HT-29 (cell line): ENCODE data around the gene POFUT1. TPM values are rescaled to one million over a fixed set of nuclear protein-coding genes. Genes with fewer than 3 reads are reported as not detected.

ENCODE experiments used
- DNase-seq: peaks from one replicate; pipeline ENCODE4 v3.0.0-alpha.2; 2015; ENCODE audit warnings: low spot score
- total RNA-seq: library from RNA; depleted of rRNA; stranded (reverse); fragments of >200 nt; shearing (Covaris generic); gene quantifications from 2 replicates; pipeline ENCODE4 v1.2.3, GENCODE V29; 2014; rRNA removed

Gene POFUT1
- total RNA-seq, 1 experiment from 2014 or later = 56.1 TPM

DNA sequence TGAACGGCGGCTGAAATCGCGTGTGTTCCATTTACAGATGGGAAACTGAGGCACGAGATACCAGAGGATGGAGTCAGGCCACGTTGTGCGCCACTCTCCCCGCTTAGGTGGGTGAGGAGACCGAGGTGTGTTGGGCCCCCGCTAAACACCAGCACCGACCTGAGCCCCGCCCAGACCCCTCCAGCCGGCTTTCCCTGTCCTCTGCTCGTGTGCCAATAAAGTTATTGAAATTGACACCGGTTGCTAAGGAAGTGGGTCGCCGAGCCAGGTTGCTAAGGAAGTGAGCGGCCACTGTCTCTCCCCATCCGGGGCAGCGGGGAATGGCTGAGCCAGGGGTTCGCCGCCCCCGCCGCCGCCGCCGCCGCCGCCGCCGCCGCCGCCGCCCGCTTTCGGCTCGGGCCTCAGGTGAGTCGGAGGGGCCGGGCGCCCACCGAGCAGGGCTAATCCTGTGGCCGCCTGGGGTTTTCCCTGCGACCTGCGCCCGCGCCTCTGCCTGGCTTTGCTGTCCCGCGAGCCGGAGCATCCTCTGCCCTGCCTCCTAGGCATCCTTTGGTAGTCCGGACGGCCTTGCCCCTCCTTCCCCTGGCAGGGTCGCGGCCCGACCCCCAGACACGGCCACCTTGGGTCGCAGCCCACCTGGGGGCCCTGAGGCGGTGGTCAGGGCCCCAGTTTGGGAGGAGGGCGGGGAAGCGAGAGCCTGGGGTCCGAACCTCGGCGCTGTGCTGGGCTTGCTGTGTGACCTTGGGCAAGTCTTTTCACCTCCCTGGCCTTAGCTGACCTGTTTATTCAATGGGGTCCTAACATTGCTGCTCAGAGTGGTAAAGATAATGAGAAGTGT is 69.9 kb downstream of the POFUT1 start, which contains the start of gene KIF3B:
Gene KIF3B, plus strand, starts transcription at position 291 of the 838 bp plus-strand sequence. CDS start 32,127 bp downstream, outside the sequence.
- DNase-seq = peak; percentile 91

- DNase-seq = peak; percentile 38
Observed at GRCh38 chr20:32278199-32278643, 70.5 kb downstream of the POFUT1 start.

DNA sequence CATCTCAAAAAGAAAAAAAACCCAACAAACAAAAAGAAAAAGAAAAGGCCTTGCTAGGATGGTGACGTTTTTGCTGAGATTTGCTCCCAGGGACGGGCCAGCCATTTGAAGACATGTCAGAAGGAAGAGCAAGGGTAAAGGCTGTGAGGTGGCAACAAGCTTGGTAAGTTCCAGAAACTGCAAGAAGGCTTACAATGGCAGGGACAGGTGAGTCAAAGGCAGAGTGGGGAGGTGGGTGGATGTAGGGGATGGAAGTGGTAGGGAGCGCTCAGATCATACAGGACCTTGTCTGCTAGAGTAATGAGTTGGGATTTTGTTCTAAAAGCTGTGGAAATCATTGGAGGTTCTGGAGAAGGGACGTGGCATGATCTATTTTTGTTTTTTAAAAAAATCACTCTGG is 74.0 kb downstream of the POFUT1 start:
- DNase-seq = no peak

DNA sequence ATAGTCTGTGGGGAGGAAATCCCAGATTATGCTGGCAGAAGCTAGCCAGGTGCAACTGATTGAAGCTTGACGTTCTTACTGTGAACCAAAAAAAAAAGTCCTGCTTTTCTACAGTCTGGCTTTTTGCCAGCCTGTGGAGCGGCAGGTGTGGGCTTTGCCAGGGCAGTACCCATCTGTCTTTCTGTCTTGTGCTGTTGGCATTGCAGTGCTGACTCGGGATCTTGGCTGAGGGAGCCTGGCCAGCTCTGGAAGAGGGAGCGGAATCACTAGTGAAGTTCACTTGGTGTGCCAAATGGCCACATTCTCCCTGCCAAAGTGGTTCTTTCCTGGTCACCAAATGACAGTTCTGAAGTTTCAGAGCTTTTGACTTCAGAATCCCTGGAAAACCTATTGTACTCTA is 74.8 kb downstream of the POFUT1 start:
- no peak for DNase-seq

GRCh38 chr20:32285082-32285620 is 77.5 kb downstream of the POFUT1 start:
- no peak for DNase-seq

GRCh38 chr20:32285621-32286371 is 78.1 kb downstream of the POFUT1 start:
- DNase-seq = no peak

- DNase-seq = no peak
Observed at GRCh38 chr20:32287231-32287638, 79.6 kb downstream of the POFUT1 start.

Other genes starting within 250 kb of the POFUT1 start
- gene XKR7, start 239.7 kb upstream of the POFUT1 start, total RNA-seq = not detected in 2 replicates
- gene CCM2L, start 197.4 kb upstream of the POFUT1 start, total RNA-seq = 0.13 TPM in 1 of 2 replicates, not detected in the other
- not detected in 2 replicates for gene HCK, start 155.6 kb upstream of the POFUT1 start, total RNA-seq
- gene TM9SF4, start 98.2 kb upstream of the POFUT1 start, total RNA-seq = 39.9 and 45.9 TPM in 2 replicates
- 6.9 and 7.9 TPM in 2 replicates for gene PLAGL2, start 137 bp upstream of the POFUT1 start, total RNA-seq
- gene KIF3B, start 69.8 kb downstream of the POFUT1 start, total RNA-seq = 22.7 and 24.8 TPM in 2 replicates
- 74.3 and 74.9 TPM in 2 replicates for gene ASXL1, start 150.5 kb downstream of the POFUT1 start, total RNA-seq